NCI-H1436 treated with DMSO at 0.1 percent for 48 hours (cell line): ENCODE measurements around the gene AFF3.

Experiments used
- DNase-seq: peaks from one replicate; lab custom pipeline; 2025; lab: John Stamatoyannopoulos, UW

AFF3 gene

GRCh38 chr2:99636144-99637034, 506.0 kb downstream of the AFF3 start:
- no peak for DNase-seq

- DNase-seq = no peak
Measured at GRCh38 chr2:99635710-99636109, 506.7 kb downstream of the AFF3 start.

- no peak for DNase-seq
Measured at GRCh38 chr2:99634234-99634633, 508.2 kb downstream of the AFF3 start.

- DNase-seq = no peak
Measured at GRCh38 chr2:99631700-99632099, 510.7 kb downstream of the AFF3 start.

GRCh38 chr2:99629320-99629719, 513.1 kb downstream of the AFF3 start:
- no peak for DNase-seq

- no peak for DNase-seq
Measured at GRCh38 chr2:99626158-99626557, 516.2 kb downstream of the AFF3 start.

- DNase-seq = no peak
Measured at GRCh38 chr2:99624677-99625076, 517.7 kb downstream of the AFF3 start.

GRCh38 chr2:99623613-99624012, 518.8 kb downstream of the AFF3 start:
- no peak for DNase-seq

GRCh38 chr2:99623035-99623434, 519.4 kb downstream of the AFF3 start:
- DNase-seq = no peak

- DNase-seq = no peak
Measured at GRCh38 chr2:99622534-99622933, 519.9 kb downstream of the AFF3 start.

GRCh38 chr2:99621774-99622173, 520.6 kb downstream of the AFF3 start:
- no peak for DNase-seq

- DNase-seq = no peak
Measured at GRCh38 chr2:99621106-99621505, 521.3 kb downstream of the AFF3 start.

- DNase-seq = no peak
Measured at GRCh38 chr2:99619151-99619550, 523.2 kb downstream of the AFF3 start.

- DNase-seq = no peak
Measured at GRCh38 chr2:99618579-99619097, 523.8 kb downstream of the AFF3 start.

- no peak for DNase-seq
Measured at GRCh38 chr2:99617811-99618210, 524.6 kb downstream of the AFF3 start.

GRCh38 chr2:99615247-99615771, 527.1 kb downstream of the AFF3 start:
- DNase-seq = peak; percentile 2

- no peak for DNase-seq
Measured at GRCh38 chr2:99613980-99614379, 528.4 kb downstream of the AFF3 start.

- no peak for DNase-seq
Measured at GRCh38 chr2:99611786-99612185, 530.6 kb downstream of the AFF3 start.

- no peak for DNase-seq
Measured at GRCh38 chr2:99611034-99611433, 531.4 kb downstream of the AFF3 start.

- DNase-seq = no peak
Measured at GRCh38 chr2:99609851-99610381, 532.5 kb downstream of the AFF3 start.

- DNase-seq = no peak
Measured at GRCh38 chr2:99608861-99609260, 533.5 kb downstream of the AFF3 start.

- DNase-seq = no peak
Measured at GRCh38 chr2:99607861-99608491, 534.4 kb downstream of the AFF3 start.

- no peak for DNase-seq
Measured at GRCh38 chr2:99607454-99607853, 534.9 kb downstream of the AFF3 start.
